Measurements from ENCODE around the gene RND3.

DNA sequence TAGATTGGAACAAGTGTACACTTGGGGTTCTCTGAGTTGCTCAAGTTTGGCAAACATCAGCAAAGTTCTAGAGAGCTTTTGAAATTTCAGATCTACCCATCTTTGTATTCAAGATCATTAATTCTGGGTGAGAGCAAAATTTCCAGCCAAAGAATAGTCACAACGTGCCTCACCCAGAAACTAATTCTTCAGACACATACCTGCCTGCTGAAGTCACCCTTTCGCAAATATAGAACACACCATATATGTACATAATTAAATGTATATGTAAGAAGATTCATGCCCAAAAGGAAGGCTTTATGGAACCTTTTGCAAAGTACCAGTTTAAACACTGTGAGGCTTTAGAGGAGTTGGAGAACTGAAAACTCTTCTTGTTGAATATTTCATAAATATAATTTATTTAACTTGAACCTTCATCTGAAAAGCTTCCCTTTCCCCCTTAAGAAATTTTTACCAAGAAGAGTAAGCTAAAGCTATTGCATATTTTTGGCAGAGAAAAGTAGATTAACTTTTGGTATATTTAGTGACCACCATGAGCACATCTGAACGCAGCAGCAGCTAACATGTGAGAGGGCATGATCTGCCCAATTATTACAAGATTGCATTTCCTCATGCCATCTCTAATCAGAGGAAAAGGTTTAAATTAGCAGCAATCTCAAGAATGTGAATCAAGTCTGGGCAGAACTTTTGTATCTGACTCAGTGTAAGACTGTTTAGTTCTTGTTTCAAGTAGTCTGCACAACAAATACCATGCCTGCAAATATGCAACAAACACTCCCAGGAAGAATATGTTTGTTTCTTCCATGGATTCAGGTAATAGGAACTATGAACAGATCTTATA lies 8.2 kb downstream of the RND3 start:
- no peak for TF ChIP-seq CTCF (IDR thresholded peaks at IDR 0.05)
- TF ChIP-seq POLR2A (IDR thresholded peaks at IDR 0.05): no peak
- TF ChIP-seq EP300 (IDR thresholded peaks at IDR 0.05): no peak

Measured in upper lobe of left lung (tissue), 4 donors.